T1000 (cell line): ENCODE data around the gene SARNP.

Experiments
- DNase-seq: peaks from one replicate; lab custom pipeline; 2025; ENCODE audit warnings: mixed read lengths; lab: John Stamatoyannopoulos, UW

SARNP gene

DNA sequence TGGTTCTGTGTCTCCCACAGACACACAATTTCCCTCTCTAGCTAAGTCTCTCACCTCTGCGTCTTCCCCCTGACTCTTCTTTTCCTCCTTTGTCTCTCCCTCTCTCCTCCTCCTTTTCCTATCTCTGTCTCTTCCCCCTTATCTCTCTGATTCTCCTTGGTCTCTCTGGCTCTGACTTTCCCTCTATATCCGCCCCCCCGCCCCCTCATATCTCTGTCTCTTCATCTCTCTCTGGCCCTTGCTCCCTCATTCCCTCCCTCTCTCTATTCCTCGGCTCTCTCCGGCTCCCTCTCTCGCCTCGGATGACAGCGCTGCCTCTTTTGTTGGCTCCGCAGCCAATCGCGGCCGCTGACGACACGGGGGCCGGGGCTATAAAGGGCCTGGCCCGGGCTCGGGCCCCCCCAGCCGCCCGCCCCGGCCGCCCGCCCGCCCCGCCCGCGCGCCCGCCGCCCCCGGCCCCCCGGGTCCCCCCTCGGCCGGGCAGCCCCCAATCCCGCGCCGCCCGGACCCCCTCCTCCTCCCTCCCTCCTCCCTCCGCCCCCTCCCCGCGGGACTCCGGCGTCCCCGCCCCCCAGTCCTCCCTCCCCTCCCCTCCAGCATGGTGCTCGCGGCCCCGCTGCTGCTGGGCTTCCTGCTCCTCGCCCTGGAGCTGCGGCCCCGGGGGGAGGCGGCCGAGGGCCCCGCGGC is 74.7 kb downstream of the SARNP start, which contains the start of gene GDF11:
Gene GDF11 (plus strand): TSS at position 404 of the 687 bp plus-strand sequence. CDS start 195 bp downstream, at position 599.
- peak; percentile 61 for DNase-seq

DNA sequence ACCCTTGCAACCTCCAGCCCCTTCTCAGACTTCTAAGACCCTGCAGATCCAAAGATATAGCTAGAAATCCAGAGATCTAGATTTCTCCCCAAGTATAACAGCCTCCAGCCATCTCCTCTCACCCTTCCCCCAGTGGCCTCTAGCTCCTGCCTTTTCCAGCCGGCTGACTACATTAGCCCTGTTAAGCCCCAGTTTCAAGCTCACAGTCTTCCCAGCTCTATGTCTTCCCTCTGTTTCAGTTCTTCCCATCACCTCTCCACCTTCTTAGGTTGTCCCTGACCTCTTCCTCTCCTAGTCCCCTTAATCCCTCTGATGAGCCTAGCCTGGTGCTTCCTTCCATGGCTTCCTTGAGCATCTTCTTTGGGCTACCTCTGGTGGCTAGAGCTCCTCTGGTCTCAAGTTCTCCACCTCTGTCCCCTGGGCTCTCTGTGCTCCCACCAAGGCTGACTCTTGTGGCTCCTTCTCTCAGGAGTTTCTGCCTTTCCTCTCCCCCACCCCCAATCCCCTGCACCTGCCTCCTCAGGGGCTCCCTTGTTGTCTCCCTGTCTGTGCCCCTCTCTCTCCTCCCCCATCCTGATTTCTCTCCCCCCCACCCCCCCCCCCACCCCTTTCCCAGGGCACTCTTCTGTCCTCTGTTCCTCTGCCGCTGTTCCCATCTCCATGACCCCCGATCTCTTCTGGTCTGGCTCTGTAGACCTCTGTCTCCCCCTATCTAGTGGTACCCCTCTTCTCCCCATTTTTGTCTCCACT is 75.4 kb downstream of the SARNP start:
- no peak for DNase-seq

DNA sequence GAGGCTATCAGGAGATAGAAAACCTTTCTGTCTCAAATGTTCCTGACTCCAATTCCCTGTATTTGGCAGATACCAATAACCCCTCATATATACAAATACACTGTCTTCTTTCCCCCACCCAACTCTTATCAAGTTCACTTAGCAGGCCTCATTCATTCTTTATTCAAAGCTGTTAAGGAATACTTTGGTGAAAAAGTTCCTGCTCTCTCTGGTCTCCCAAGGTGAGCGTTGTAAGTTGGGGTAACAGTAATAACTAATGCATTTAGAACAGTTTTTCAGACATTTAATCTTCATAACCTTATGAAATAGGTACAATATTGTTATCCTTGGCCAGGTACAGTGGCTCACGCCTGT is 78.5 kb downstream of the SARNP start:
- no peak for DNase-seq

DNA sequence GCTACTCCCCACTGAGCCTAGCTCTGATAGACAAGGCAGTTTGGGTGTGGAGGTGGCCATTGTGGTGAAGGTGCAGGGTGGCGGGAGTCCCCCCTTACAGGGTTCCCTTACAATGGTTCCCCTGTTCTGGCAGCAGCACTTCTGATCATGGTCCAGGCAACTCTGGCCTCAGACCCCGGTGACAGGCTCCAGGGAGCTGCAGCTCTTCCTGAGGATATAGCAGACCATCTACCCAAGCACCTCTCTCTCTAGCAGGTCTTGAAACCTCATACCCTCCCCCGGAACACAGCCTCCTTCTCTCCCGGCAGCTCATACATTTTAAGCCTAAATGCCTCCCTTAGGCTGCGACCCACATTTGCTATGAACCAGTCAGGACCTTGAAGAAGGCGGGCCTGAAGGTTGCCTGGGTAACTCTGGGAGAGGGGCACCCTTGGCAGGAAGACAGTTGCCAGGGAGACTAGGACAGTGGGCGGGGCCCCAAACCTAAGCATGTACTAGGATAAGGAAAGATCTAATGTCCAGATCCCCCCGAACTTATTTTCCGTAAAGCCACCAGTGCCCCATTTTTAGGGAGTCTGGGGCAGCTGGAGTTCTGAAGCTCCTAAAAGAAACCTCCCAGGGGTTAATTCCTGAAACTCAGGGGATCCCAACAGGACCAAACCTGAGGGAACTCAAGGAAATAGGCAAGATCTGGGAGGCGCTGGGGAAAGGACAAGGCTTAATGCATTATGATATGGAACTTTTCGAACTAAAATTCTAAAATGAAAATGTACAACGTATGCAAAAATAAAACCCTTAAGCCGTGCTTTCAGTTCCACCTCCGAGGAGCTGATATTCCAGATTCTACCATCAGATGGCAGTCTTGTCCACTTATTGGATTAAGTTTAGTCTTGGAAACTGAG is 79.2 kb downstream of the SARNP start:
- DNase-seq: peak; percentile 61

DNA sequence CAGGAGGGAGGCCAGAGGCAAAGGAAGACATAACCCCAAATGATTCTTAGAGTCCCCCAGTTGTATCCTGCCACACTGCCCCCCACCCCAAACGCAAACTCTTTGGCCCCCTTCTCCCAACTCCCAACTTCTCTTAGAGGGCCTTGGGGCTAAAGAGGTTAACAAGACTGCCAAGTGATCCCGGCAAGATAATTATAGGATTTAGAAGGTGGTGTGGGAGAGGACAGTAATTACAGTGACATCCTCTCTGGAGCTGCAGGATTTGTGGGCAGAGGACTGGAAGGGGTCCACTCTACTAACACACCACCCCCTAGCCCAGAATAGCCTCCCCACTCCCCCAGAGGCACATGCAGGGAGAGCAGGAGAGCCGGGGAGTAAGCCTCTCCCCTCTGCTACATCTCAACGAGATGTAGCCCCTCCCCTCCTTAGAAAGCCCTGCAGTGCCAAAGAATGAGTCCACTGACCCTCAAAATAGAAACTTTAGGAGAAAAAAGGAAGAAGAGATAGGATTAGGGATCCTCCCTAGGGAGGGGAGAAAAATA is 79.9 kb downstream of the SARNP start:
- DNase-seq: no peak

DNA sequence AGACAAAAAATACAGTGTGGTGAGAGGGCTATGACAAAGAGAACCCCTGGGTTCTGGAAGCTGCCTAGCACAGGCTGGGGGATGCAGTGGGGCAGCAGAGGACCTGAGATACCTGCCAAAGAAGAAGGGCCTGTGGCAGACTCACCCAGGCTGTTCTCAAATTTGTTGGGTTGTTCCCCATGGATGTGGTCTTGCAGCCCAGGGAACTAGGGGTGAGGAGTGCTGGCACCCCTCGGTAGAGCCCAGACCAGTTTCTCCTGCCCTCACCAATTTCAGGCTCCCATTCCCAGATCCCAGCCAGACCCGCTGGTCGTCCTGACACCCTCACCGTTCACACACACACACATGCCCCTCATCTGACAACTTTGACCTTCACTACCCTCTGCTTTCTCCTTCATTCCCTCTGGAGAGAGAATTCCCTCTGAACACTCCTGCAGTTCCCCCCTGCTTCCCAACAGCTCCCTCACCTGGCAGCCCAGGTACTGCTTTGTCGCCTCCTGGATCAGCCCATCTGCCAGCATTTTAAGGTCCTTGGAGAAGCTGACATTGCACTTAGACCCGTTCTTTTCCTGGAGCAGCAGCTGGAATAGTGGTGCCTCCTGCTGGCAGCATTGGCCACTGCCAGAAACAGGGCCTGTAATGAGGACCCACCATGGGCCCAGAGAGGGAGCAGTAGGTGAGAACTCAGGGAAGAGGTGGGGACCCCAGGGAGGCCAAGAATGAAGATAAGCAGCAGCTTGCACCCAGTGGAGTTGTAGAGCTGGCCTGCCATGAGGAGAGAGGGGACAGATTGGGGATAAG is 80.5 kb downstream of the SARNP start:
- DNase-seq: no peak

DNA sequence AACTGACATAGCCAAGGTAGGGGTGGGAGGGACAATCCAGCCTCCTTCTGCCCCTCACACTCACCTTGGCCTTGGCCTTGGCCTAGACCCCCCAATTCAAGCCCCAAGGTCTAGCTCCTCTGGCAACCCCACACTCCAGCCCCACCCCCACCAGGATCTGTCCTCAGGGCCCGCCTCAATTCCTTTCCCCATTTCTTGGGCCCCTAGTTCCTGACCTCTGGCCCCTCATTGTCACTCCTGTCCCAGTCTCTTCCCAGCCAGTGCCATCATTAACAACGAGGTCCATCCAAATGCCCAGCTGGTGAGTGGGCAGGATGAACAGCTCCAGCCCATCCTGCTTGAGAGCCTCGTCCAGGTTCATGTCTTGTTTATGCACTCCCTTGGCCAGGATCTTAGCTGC is 81.4 kb downstream of the SARNP start:
- no peak for DNase-seq

DNA sequence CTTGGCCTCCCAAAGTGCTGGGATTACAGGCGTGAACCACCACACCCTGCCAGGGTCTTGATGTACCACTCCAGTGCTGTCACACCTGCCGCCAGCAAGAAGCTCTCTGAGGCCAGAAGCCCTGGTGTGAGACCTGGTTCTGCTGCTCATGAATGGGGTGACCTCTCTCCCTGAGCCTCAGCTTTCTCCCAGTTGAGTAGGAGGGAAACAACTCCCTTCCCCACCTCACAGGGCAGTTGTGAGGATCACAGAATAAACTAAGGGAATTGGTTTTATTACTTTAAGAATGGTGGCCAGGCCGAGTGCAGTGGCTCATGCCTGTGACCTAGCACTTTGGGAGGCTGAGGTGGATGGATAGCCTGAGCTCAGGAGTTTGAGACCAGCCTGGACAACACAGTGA is 82.9 kb downstream of the SARNP start:
- DNase-seq: no peak

DNA sequence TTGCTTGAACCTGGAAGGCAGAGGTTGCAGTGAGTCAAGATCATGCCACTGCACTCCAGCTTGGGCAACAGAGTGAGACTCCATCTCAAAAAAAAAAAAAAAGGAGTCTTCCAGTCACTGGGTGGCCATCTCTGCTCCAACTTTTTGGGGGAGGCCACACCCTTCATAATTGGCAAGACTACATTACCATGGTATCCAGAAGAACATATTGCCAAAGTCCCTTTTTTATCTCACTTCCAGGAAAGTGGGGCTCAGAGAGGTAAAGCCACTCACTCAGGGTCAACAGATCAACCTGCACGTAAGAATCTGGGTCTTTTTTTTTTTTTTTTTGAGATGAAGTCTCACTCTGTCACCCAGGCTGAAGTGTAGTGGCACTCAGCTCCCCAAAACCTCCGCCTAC is 83.7 kb downstream of the SARNP start:
- DNase-seq: no peak

DNA sequence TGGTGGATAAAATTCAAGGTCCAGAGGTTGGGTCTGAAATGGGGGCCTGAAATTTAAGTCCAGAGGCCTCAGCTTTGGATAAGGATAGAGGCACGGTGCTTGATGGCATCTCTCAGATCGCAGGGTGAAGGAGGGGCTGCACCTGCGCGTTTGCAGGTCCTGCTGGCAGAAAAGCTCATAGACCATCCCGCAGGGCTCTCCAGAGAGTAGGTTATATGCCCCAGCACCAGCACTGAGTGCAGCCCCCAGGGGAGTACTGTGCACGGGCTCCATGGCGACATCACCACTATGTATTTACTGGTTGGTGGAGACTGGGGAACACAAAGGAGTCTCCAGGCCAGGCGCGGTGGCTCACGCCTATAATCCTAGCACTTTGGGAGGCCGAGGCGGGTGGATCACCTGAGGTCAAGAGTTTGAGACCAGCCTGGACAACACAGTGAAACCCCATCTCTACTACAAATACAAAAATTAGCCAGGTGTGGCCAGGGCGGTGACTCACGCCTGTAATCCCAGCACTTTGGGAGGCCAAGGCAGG is 84.4 kb downstream of the SARNP start:
- DNase-seq: no peak

DNA sequence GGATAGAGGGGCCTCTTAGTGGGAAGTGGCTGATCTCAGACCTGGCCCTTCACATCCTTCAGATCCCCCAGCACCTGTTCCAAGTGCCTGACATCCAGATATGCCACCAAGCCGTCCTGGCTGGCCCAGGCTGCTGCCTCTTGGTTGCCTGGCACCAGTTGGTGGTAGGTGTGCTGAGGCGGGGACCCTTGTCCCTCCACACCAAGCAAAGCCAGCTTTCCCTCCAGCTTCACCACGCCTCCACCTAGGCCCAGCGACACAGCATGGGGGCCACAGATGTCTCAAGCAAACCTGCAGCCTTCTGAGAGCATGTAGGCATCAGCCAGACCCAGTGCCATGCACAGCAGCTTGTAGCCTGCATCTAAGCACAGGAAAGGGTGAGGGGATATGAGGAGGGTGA is 85.2 kb downstream of the SARNP start:
- no peak for DNase-seq

DNA sequence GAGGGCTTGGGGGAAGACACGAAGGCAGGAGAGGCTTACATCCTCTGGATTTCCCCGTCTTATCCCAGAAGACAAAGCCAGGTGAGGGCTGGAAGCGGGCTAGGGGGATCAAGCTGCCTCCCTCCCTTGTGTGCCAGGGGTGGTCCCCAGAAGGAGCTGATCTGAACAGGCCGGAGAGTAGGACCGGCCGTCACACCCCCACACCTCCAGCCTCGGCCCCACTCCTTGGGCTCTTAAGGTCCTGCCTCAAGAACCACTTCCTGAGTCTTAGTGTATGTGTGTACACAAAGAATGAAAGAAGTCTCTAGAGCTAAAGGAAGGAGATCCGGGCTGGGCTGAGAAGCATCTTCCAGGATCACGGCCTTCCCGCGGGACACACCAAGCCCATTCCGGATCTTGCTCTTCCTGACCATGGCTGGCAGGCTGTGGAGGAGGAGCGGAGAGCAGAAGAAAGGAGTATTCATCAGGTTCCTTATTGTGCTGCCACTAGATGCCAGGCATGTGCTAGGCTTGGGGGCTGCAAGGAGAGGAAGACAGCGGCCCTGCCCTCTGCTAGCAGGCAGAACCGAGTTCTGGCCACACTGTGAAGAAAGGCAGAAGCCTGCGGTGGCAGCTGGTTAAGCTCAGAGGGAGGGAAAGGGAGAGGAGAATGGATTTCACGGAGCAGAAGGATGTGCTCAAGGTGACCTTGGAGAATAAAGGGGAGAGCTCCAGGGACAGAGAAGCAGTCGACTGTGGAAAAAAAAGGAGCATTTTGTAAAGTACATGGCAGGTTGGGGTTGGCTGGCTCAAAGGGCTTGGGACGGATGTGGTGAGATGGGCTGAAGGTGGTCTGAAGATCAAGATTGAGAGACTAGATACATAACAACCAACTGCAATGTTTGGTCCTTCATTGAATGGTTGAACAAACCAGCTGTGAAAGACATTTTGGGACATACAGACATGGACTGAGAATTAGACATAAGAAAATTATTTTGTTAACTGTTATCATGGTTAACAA is 87.4 kb downstream of the SARNP start:
- no peak for DNase-seq

DNA sequence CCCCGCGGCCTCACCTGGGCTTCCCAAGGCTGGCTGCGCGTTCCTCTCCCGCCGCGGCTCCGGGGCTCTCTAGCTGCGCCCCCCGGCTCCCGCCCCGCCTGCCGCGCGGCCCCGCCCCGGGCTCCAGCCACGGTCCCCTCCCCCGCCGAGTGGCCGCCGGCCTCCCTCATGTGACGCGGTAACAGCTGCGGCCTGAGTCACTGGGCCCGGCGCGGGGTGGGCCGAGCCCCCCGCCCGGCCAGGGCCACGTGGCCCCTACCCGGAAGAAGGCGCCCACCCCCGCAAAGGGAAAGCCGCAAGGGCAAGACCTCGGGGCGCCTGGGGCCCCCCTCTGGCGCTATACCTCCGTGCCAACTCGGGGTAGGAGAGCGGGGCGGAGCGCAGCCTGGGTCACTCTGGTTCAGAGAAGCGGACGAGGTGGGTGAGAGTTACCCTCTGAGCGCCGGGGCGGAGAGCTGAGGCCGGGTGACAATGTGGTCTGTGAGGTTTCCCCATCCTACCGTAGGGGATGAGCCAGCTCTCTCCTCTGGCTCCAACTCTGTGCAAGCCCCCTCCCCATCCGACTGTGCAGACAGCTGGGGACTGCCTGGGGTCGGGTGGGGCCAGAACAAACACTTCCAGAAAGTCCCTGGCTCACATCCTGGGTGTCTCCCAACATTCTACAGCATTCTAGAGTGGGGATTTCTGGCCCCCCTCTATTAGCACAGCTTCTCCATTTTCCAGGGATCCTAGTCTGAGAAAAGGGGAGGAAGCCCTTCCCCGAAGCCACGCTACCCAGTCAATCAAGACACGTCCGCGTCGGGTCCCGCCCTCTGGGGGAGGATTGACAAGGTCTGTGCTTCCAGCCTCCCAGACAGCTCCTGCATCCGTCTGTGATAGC is 88.3 kb downstream of the SARNP start, which contains the start of gene CD63:
Gene CD63 (minus strand): TSS at position 71 of the 880 bp plus-strand sequence. CDS start 668 bp downstream, outside the sequence.
- DNase-seq: peak; percentile 86

DNA sequence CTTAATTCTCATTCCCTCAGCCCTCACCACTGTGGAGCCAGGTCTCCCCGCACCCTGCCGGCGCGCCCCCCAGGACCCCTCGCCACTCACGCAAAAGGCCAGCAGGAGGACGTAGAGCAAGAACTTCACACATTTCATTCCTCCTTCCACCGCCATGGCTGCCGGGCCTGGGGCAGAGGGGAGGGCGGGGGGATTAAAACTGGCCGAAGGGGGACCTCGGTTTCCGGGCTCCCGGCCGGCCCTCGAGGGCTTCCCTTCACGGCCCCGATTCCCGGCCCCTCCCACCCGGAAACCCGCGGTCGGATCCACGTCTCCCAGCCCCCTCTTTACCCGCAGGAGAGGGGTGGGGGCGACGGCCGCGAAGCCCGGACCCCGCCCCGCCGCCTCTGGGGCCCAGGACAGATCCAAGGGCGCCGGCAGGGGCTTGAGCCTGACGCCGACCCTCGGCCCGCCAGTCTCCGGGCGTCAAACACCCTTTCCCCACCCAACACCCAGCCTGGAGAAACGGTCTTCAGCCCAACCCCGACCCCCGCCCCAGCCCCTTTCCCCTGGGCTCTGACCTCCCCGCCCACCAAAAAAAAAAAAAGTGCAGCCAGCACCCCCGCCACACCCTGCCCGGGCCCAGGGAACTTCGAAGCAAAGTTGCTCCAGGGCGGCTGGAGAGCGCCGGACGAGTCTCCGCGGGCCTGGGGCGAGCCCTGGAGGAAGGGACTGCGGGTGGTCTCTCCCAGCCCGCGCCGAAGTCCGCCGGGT is 89.2 kb downstream of the SARNP start:
- DNase-seq: peak; percentile 48

DNA sequence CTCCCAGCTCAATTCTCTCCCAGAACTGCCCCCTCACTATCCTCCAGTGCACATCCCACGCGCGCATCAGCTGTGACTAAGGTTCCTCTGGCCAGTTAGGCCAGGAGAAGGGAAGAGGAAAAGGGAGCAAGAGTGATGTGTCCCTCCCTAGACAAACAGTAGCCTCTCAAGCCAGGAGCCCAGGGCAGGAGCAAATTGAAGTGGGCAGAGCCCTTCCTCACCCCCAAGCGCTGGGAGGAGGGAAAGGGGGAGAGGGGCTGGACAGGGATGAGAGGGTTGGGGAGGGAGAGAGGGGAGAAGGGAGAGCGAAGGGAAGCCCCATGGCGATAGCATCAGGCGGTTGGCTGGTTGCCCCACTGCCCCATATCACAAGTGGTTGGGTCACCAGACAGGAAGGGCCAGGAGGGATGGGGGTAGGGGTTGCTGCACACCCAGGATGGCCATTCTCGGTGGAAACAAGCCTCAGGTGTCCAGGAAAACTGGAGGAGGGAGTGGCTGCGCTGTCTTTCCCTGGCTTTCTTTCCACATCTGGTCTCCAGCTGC is 89.8 kb downstream of the SARNP start:
- DNase-seq: peak; percentile 25

DNA sequence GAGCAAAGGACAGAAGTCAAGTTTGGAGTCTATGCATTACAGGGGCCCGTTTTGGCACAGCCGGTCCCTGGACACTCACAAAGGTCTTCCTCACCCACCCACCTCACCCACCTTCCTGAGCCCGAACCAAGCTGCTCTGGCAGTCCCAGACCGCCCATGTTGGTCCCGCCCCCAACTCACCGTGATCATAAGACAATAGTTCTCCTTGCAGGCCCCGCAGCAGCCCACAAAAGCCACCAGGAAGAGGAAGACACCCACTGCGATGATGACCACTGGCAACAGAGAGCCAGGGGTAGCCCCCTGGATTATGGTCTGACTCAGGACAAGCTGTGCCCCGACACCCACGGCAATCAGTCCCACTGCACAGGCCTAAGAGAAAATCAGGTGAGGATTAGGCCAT is 90.6 kb downstream of the SARNP start:
- no peak for DNase-seq

DNA sequence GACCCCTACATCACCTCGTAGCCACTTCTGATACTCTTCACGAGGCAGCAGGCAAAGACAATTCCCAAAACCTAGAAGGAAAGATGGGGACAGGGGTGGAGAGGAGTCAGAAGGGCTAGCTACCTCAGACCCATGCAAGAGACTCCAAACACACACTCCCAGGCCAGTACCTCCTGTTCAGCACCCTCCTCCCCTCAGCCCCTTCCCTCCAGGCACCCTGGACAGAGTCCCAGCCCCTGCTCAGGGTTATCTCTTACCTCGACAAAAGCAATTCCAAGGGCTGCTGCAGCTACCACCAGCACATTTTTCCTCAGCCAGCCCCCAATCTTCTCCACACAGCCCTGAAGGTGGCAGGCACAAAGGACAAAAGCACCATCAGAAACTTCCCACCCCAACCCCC is 92.0 kb downstream of the SARNP start:
- no peak for DNase-seq

DNA sequence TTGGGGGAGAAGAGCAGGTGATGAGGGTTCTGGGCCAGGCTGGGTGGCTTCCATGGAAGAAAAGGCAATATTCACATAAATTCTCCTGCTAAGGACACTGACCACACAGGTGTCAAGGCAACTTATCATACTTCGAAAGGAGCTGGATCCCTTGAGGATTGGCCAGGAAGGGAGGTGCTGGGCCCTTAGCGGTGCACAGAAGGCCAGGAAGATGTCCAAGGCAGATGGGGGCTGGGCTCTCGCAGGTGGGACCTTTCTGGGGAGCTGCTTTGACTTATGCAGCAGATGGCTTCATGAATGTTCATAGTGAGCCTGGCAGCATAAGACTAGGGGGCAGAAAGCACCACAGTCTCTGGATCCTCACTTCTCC is 92.6 kb downstream of the SARNP start:
- DNase-seq: no peak
